Stomach (tissue), 4 donors: ENCODE measurements around the gene C9orf153.

Experiments used
- CTCF ChIP-seq, 7 experiments: fragments of 450-650 bp in 4 of 7; fragments of 200-600 bp in 3 of 7; sonication (generic) in 3 of 7; IDR thresholded peaks; one replicate each; pipeline ENCODE4 v1.5.1; 2016 to 2019; ENCODE audit warnings: antibody characterized with exemption in 7 of 7, control low read depth in 2 of 7, mild to moderate bottlenecking in 1 of 7
- POLR2A ChIP-seq, 4 donors: fragments of 450-650 bp; IDR thresholded peaks; one replicate each; pipeline ENCODE4 v1.6.1; 2016; ENCODE audit warnings: antibody characterized with exemption in 4 of 4, control low read depth in 2 of 4, mild to moderate bottlenecking in 1 of 4, moderate library complexity in 1 of 4

GRCh38 chr9:86259557-86259956 is at the start of gene C9orf153:
- TF ChIP-seq POLR2A (IDR thresholded peaks at IDR 0.05) (no peak), CTCF (IDR thresholded peaks at IDR 0.05) (no peak)
